K562 (cell line): Measurements from ENCODE around the gene SLC25A18. TPM values are rescaled to one million over a fixed set of nuclear protein-coding genes. Genes with fewer than 3 reads are reported as not detected.

Experiments
- CLOCK ChIP-seq: fragments of 250-450 bp; sonication (Bioruptor Pico); IDR thresholded peaks from 2 replicates; pipeline ENCODE4 v1.4.0; 2020; ENCODE audit warnings: mild to moderate bottlenecking, moderate library complexity, borderline replicate concordance
- E2F6 ChIP-seq, 2 experiments: IDR thresholded peaks; 2 replicates each; pipeline ENCODE4 v1.6.1; 2011; ENCODE audit warnings: borderline replicate concordance in 1 of 2, control low read depth in 1 of 2, low read depth in 1 of 2, low read length in 1 of 2, mild to moderate bottlenecking in 1 of 2, mixed read lengths in 1 of 2, moderate library complexity in 1 of 2; ENCODE audit not compliant: insufficient read depth in 1 of 2, insufficient read length in 1 of 2, poor library complexity in 1 of 2, severe bottlenecking in 1 of 2; ENCODE audit errors: extremely low read depth in 1 of 2
- HMBOX1 ChIP-seq: sonication (generic); IDR thresholded peaks from 2 replicates; pipeline ENCODE4 v1.6.1; 2016
- MAFK ChIP-seq: IDR thresholded peaks from 2 replicates; pipeline ENCODE4 v1.6.1; 2011; ENCODE audit warnings: low read length, improper control_type of control experiment
- MAZ ChIP-seq, 2 experiments: fragments of 450-650 bp in 1 of 2; sonication (generic) in 1 of 2; formaldehyde crosslinking; IDR thresholded peaks in 1 of 2; conservative IDR thresholded peaks in 1 of 2; 2 replicates each; pipeline versions ENCODE4 v1.4.0 to v1.5.0; 2020; ENCODE audit warnings: mild to moderate bottlenecking in 1 of 2, missing genetic modification reagents in 1 of 2
- MYBL2 ChIP-seq, 2 experiments: fragments of 450-650 bp in 1 of 2; sonication (generic) in 1 of 2; formaldehyde crosslinking in 1 of 2; IDR thresholded peaks; 2 replicates each; pipeline versions ENCODE4 v1.6.1 to v1.8.1; 2017 to 2022; ENCODE audit warnings: borderline replicate concordance in 1 of 2, inconsistent platforms in 1 of 2, low read depth in 1 of 2, mild to moderate bottlenecking in 1 of 2, missing genetic modification reagents in 1 of 2, moderate library complexity in 1 of 2
- NR3C1 ChIP-seq: sonication (generic); formaldehyde crosslinking; IDR thresholded peaks from 2 replicates; pipeline ENCODE4 v1.8.1; 2022; ENCODE audit warnings: missing genetic modification reagents
- PHF8 ChIP-seq: fragments of 200-600 bp; sonication (generic); IDR thresholded peaks from 2 replicates; pipeline ENCODE4 v1.6.1; 2012; ENCODE audit warnings: mixed run types, mild to moderate bottlenecking, inconsistent platforms, low read length, moderate library complexity, borderline replicate concordance
- PHTF2 ChIP-seq: fragments of 250-450 bp; sonication (Bioruptor Pico); IDR thresholded peaks from 2 replicates; pipeline ENCODE4 v1.5.0; 2021; ENCODE audit warnings: mild to moderate bottlenecking
- PRDM10 ChIP-seq: fragments of 450-650 bp; IDR thresholded peaks from 2 replicates; pipeline ENCODE4 v1.6.1; 2018; ENCODE audit not compliant: partially characterized antibody
- SNAPC5 ChIP-seq: fragments of 250-450 bp; sonication (Bioruptor Pico); IDR thresholded peaks from 2 replicates; pipeline ENCODE4 v1.8.0; 2021; ENCODE audit warnings: moderate library complexity, mild to moderate bottlenecking, inconsistent platforms
- TBP ChIP-seq: optimal IDR thresholded peaks from 2 replicates; pipeline ENCODE3; 2011; ENCODE audit warnings: low read depth, low read length, improper control_type of control experiment
- ZBTB34 ChIP-seq: fragments of 250-450 bp; sonication (Bioruptor Pico); IDR thresholded peaks from 2 replicates; pipeline ENCODE4 v1.8.0; 2021; ENCODE audit warnings: mild to moderate bottlenecking, moderate library complexity
- ZNF217 ChIP-seq: sonication (generic); formaldehyde crosslinking; IDR thresholded peaks from 2 replicates; pipeline ENCODE4 v1.8.0; 2022; ENCODE audit warnings: mild to moderate bottlenecking, missing genetic modification reagents
- ZNF239 ChIP-seq: fragments of 250-450 bp; sonication (Bioruptor Pico); IDR thresholded peaks from 2 replicates; pipeline ENCODE4 v1.4.0; 2020; ENCODE audit warnings: mild to moderate bottlenecking
- polyA plus RNA-seq, 8 experiments: library from polyadenylated mRNA; depleted of rRNA in 4 of 8; stranded (reverse) in 5 of 8; unstranded in 3 of 8; fragments of >200 nt; fragmentation: Nextera tagmentation in 2 of 8; fragmentation: Illumina TruSeq in 1 of 8; extraction: Ambion mirVana in 2 of 8; extraction: Trizol in 1 of 8; gene quantifications; 2 replicates each; pipeline versions ENCODE4 v1.2.1 to v1.2.3, GENCODE V29; 2011 to 2014; ENCODE audit warnings: inconsistent platforms in 1 of 8, missing spikeins in 1 of 8
- total RNA-seq, 7 experiments: library from RNA; depleted of rRNA in 6 of 7; stranded (reverse); fragments of >200 nt in 6 of 7; fragmentation: Illumina TruSeq in 2 of 7; extraction: Trizol in 2 of 7; gene quantifications; 2 replicates each; pipeline versions ENCODE4 v1.2.1 to v1.2.3, GENCODE V29; 2011 to 2021; ENCODE audit warnings: low replicate concordance in 1 of 7

The SLC25A18 gene
- total and polyA plus RNA-seq, 9 of the 15 experiments (the other 6 are each of a cell fraction or from before 2014, with no cell fraction given): 0.04 TPM; not detected in 8

GRCh38 chr22:17628406-17629172 lies 65.3 kb downstream of the SLC25A18 start, which contains the start of gene ATP6V1E1 (continued):
- no peak for TF ChIP-seq PRDM10
- peak; percentile 85 for TF ChIP-seq TBP
- no peak for TF ChIP-seq ZNF239 (CRISPR knock-in tag)
- no peak for TF ChIP-seq ZNF217
- TF ChIP-seq ZBTB34 (CRISPR knock-in tag): no peak
- 0 out of 2 replicates have a peak, but pooled peaks have one; percentile 38 for TF ChIP-seq PHTF2
- peak; percentile 87 for TF ChIP-seq HMBOX1
- TF ChIP-seq PHF8: peak; percentile 97
- TF ChIP-seq MYBL2 (IDR thresholded peaks at IDR 0.05; ENCODE audit: low read depth): peak; percentile 39; the same call in 1 of the 2 replicates
- TF ChIP-seq MYBL2 (CRISPR knock-in tag; IDR thresholded peaks at IDR 0.05; ENCODE audit: borderline replicate concordance): no peak
- no peak for TF ChIP-seq CLOCK (CRISPR knock-in tag)
- TF ChIP-seq MAZ (CRISPR knock-in tag; conservative IDR thresholded peaks at IDR 0.05 in 1 of 2, IDR thresholded peaks at IDR 0.05 in 1 of 2): no peak; a peak in 2 of 4 replicates
- TF ChIP-seq SNAPC5 (CRISPR knock-in tag): no peak
- no peak for TF ChIP-seq NR3C1 (CRISPR knock-in tag)
- peak in 1 of 2 experiments; percentile 43 for TF ChIP-seq E2F6 (IDR thresholded peaks at IDR 0.05; ENCODE audit: borderline replicate concordance in 1 of 2, extremely low read depth in 1 of 2, insufficient read depth in 1 of 2, insufficient read length in 1 of 2, low read depth in 1 of 2, low read length in 1 of 2, poor library complexity in 1 of 2, severe bottlenecking in 1 of 2)
- TF ChIP-seq MAFK: no peak
